ENCODE data around the gene RNF212. TPM values are rescaled to one million over a fixed set of nuclear protein-coding genes. Genes with fewer than 3 reads are reported as not detected.

RNF212 gene
- total and polyA plus RNA-seq, 9 of the 15 experiments (the other 6 are each of a cell fraction or from before 2014, with no cell fraction given), result 0.04 TPM; not detected in 8

GRCh38 chr4:1090036-1090435, 23.3 kb downstream of the RNF212 start (continued):
- no peak for TF ChIP-seq SP2 (IDR thresholded peaks at IDR 0.05; ENCODE audit: extremely low read depth, low read depth, low read length, poor library complexity, severe bottlenecking)
- TF ChIP-seq YBX1 (IDR thresholded peaks at IDR 0.05), result no peak
- TF ChIP-seq CREBBP (IDR thresholded peaks at IDR 0.05; ENCODE audit: low read depth, low read length), result no peak
- no peak for TF ChIP-seq ESRRB (CRISPR knock-in tag; IDR thresholded peaks at IDR 0.05; ENCODE audit: borderline replicate concordance)
- TF ChIP-seq ZNF507 (tag; conservative IDR thresholded peaks at IDR 0.05), result no peak

- ChIA-PET POLR2A (no interaction called here), CTCF (ENCODE audit: low intra/inter-chr PET ratio) (no interaction called here)
- Histone ChIP-seq H3K9me1 (ENCODE audit: control insufficient read depth, insufficient read depth, low read length) (no peaks in the 10 kb centered on the region), H3K9me3 (replicated peaks; ENCODE audit: control insufficient read depth, insufficient read depth, low read depth, low read length) (0 out of 2 replicates have a peak, but pooled peaks cover 1% of the 10 kb centered on the region), H3K36me3 (ENCODE audit: control insufficient read depth, insufficient read depth, low read length) (no peaks in the 10 kb centered on the region), H3K79me2 (ENCODE audit: control insufficient read depth, insufficient read depth, low read length) (no peaks in the 10 kb centered on the region), H3K4me1 (replicated peaks in 1 of 2; ENCODE audit: control insufficient read depth in 2 of 2, insufficient read depth in 2 of 2, low read length in 2 of 2) (0 out of 5 replicates have a peak, but pooled peaks cover 0 to 3% of the 10 kb centered on the region in 2 experiments), H3K4me3 (no peak overlapping the region), H3K27ac (ENCODE audit: extremely low read depth, low read depth, low read length) (no peak overlapping the region), H2AFZ (ENCODE audit: low read depth, low read length) (no peak overlapping the region), H3K27me3 (ENCODE audit: control insufficient read depth in 2 of 2, insufficient read depth in 2 of 2, low read length in 2 of 2) (peaks cover 15 to 60% of the 10 kb centered on the region in 2 experiments; a peak in 4 of 5 replicates), H4K20me1 (replicated peaks; ENCODE audit: control insufficient read depth, insufficient read depth, low read length) (no peaks in the 10 kb centered on the region), H3K9ac (ENCODE audit: insufficient read depth in 1 of 2, low read depth in 2 of 2, low read length in 2 of 2) (no peak overlapping the region), H3K4me2 (ENCODE audit: insufficient read depth, low read length) (no peak overlapping the region)
- DNase-seq (ENCODE audit: extremely low read depth in 1 of 4, low spot score in 3 of 4), result no peak
- intact Hi-C loops (cut with micrococcal nuclease), result no loop called here
- ATAC-seq, result no peak
- BruUV-seq (replicated peaks), result no TSS peak
- in situ Hi-C loops (cut with MboI), result no loop called here
- FAIRE-seq, result no peak
- TF ChIP-seq HNRNPL (IDR thresholded peaks at IDR 0.05; ENCODE audit: low read depth, low read length), result no peak
- TF ChIP-seq ZBTB11 (CRISPR knock-in tag; IDR thresholded peaks at IDR 0.05), result no peak
- TF ChIP-seq PCBP1 (IDR thresholded peaks at IDR 0.05; ENCODE audit: low read depth, low read length, poor library complexity, severe bottlenecking), result no peak
- no peak for TF ChIP-seq MITF (IDR thresholded peaks at IDR 0.05)
- no peak for TF ChIP-seq ZNF197 (CRISPR knock-in tag; IDR thresholded peaks at IDR 0.05; ENCODE audit: low read depth)
- no peak for TF ChIP-seq MECOM (CRISPR knock-in tag; IDR thresholded peaks at IDR 0.05)
- TF ChIP-seq SAP30 (IDR thresholded peaks at IDR 0.05; ENCODE audit: borderline replicate concordance, insufficient read depth, low read depth, low read length, poor library complexity, severe bottlenecking), result no peak
- TF ChIP-seq ZNF655 (CRISPR knock-in tag; IDR thresholded peaks at IDR 0.05), result no peak
- no peak for TF ChIP-seq TCF3 (CRISPR knock-in tag; IDR thresholded peaks at IDR 0.05)
- TF ChIP-seq CBX2 (IDR thresholded peaks at IDR 0.05; ENCODE audit: insufficient read depth, low read length, poor library complexity, severe bottlenecking), result no peak
Measured at GRCh38 chr4:1087371-1087770, 26.0 kb downstream of the RNF212 start.

Measured in K562 (cell line).